SJCRH30 (cell line): ENCODE data around the gene WDR17. TPM values are rescaled to one million over a fixed set of nuclear protein-coding genes. Genes with fewer than 3 reads are reported as not detected.

ENCODE experiments used
- DNase-seq, 2 experiments: peaks; one replicate each; pipeline ENCODE4 v3.0.0-alpha.2; 2015 to 2020
- H3K27ac ChIP-seq: fragments of 250-450 bp; sonication (Bioruptor Pico); 2 replicates; pipeline ENCODE4 v1.5.1; 2020; ENCODE audit warnings: mild to moderate bottlenecking, moderate library complexity
- H3K27me3 ChIP-seq: fragments of 250-450 bp; sonication (Bioruptor Pico); 2 replicates; pipeline ENCODE4 v1.5.1; 2020; ENCODE audit warnings: mild to moderate bottlenecking, moderate library complexity
- H3K36me3 ChIP-seq: fragments of 250-450 bp; sonication (Bioruptor Pico); 2 replicates; pipeline ENCODE4 v1.5.1; 2020; ENCODE audit warnings: mild to moderate bottlenecking, moderate library complexity
- H3K4me1 ChIP-seq: fragments of 250-450 bp; sonication (Bioruptor Pico); 2 replicates; pipeline ENCODE4 v1.5.1; 2020; ENCODE audit warnings: mild to moderate bottlenecking, moderate library complexity
- H3K4me3 ChIP-seq: fragments of 250-450 bp; sonication (Bioruptor Pico); 2 replicates; pipeline ENCODE4 v1.5.1; 2020; ENCODE audit warnings: mild to moderate bottlenecking, moderate library complexity
- H3K9me3 ChIP-seq: fragments of 250-450 bp; sonication (Bioruptor Pico); replicated peaks from 2 replicates; pipeline ENCODE4 v1.5.1; 2020; ENCODE audit warnings: mild to moderate bottlenecking, moderate library complexity
- total RNA-seq: library from RNA; depleted of rRNA; stranded (reverse); fragments of >200 nt; shearing (Covaris generic); gene quantifications from 2 replicates; pipeline ENCODE4 v1.2.3, GENCODE V29; 2014

WDR17 gene
- total RNA-seq, 1 experiment from 2014 or later = 1.6 TPM

DNA sequence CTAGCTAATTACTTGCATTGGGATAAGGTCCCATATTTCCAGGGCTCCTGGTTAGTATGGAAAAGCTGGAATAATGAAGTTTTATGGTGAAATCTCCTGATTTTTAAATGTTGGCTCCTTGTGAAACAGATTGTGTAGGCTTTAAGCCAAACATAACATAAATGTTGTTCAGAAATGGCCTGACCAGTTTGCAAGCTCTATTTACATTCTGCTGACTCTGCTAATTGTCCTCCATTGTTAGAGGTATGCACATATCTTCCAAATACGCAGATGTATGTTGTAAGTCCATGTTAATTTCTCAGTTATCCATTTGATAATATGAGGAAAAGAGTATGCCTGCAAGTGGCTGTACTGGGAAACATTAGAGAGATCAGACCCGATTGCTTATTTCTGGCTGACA, 11.9 kb upstream of the WDR17 start:
- Histone ChIP-seq H3K9me3 (no peaks in the 10 kb centered on the region), H3K4me1 (no peaks in the 10 kb centered on the region), H3K27ac (no peak overlapping the region), H3K36me3 (no peaks in the 10 kb centered on the region), H3K4me3 (no peak overlapping the region), H3K27me3 (no peaks in the 10 kb centered on the region)
- DNase-seq = no peak

DNA sequence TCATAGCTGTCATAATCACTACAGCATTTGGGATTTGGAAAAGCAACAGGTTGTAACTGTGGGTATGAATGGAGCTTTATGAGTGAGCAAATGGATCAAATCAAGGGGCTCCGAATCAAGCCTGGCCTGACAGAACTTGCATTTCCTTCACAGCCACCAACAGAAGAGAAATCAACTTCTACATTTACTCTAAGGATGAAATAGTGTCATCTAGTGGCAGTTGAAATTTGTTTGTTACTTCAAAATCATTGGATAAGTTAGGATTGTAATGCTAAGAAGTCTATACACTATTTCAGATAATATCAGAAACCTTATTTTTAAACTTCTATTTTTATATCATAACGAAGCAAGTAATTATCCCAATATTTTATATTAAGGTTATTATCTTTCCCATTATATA, 10.7 kb upstream of the WDR17 start:
- no peak overlapping the region for H3K4me3 ChIP-seq
- no peaks in the 10 kb centered on the region for H3K4me1 ChIP-seq
- no peaks in the 10 kb centered on the region for H3K36me3 ChIP-seq
- H3K9me3 ChIP-seq = no peaks in the 10 kb centered on the region
- no peak for DNase-seq
- no peak overlapping the region for H3K27ac ChIP-seq
- H3K27me3 ChIP-seq = no peaks in the 10 kb centered on the region

DNA sequence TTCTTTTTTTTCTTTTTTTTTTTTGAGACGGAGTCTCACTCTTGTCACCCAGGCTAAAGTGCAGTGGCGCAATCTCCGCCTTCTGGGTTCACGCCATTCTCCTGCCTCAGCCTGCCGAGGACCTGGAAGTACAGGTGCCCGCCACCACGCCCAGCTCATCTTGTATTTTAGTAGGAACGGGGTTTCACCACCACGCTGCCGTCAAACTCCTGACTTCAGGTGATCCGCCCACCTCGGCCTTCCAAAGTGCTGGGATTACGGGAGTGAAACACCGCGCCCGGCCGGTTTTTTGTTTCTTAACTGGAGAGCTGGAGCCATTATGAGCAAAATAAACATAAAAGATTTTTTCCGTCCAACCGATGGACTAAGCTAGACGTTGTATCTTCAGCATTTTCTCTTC, 1.9 kb upstream of the WDR17 start:
- Histone ChIP-seq H3K4me1 (no peaks in the 10 kb centered on the region), H3K36me3 (no peaks in the 10 kb centered on the region), H3K27ac (no peak overlapping the region), H3K27me3 (no peaks in the 10 kb centered on the region), H3K4me3 (no peak overlapping the region), H3K9me3 (no peaks in the 10 kb centered on the region)
- DNase-seq = no peak

DNA sequence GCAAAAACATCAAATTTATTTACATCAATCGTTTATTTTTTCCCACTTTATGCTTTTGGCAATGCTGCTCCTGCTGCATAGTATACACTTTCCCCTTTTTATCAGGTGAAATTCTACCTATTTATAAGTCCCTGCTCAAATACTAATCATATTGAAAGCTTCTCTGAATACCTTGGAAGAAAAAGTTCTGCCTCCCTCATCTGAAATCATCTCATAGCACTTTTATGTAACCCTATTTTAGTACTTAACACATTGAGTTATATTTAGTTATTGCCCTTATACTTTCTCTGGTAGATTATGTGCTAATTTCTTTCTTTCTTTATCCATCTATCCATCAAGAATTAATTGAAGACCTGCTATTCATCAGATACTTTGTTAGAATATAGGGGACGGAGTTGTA, 1.1 kb upstream of the WDR17 start:
- H3K27ac ChIP-seq = no peak overlapping the region
- H3K36me3 ChIP-seq = no peaks in the 10 kb centered on the region
- no peaks in the 10 kb centered on the region for H3K9me3 ChIP-seq
- DNase-seq = no peak
- no peak overlapping the region for H3K4me3 ChIP-seq
- H3K4me1 ChIP-seq = no peaks in the 10 kb centered on the region
- no peaks in the 10 kb centered on the region for H3K27me3 ChIP-seq

DNA sequence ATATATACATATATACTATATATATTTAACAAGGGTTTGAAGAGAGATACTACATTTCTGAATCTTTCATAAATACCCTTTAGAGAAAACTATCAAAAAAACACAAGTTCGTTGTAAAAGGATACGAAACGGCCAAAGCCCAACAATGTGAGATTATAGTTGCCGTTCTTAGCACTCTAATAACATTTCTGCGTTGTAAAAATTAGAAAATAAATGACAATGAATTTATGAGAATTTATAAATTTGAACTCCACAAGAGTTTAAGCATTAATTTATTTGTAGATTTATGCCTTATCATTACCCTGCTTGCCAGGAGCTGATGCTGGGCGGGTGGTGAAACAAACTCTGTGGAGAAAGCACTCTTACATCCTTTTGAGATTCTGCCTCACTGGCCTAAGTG, 1.1 kb downstream of the WDR17 start:
- no peaks in the 10 kb centered on the region for H3K36me3 ChIP-seq
- DNase-seq = no peak
- no peaks in the 10 kb centered on the region for H3K27me3 ChIP-seq
- no peaks in the 10 kb centered on the region for H3K9me3 ChIP-seq
- H3K27ac ChIP-seq = no peak overlapping the region
- no peak overlapping the region for H3K4me3 ChIP-seq
- H3K4me1 ChIP-seq = no peaks in the 10 kb centered on the region

DNA sequence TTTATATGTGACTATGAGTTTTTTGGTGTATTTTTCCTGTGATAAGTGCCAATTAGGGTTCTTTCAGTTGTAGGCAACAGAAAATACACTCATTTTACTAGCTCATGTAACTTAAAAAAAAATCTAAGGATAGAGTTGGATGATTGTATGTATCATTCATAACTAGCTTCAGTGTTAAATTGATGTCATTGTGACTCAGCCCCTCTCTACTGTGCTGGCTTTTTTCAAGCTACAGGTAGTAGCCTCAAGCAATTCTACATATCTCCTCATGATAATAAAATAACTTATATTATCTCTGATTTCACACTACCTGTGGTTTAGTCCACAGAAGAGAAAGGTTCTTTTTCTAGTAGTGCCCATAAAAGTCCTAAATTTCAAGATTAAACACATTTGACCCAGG, 11.9 kb downstream of the WDR17 start:
- H3K27ac ChIP-seq = no peak overlapping the region
- no peaks in the 10 kb centered on the region for H3K4me1 ChIP-seq
- H3K36me3 ChIP-seq = no peaks in the 10 kb centered on the region
- no peak for DNase-seq
- no peaks in the 10 kb centered on the region for H3K9me3 ChIP-seq
- no peaks in the 10 kb centered on the region for H3K27me3 ChIP-seq
- no peak overlapping the region for H3K4me3 ChIP-seq

DNA sequence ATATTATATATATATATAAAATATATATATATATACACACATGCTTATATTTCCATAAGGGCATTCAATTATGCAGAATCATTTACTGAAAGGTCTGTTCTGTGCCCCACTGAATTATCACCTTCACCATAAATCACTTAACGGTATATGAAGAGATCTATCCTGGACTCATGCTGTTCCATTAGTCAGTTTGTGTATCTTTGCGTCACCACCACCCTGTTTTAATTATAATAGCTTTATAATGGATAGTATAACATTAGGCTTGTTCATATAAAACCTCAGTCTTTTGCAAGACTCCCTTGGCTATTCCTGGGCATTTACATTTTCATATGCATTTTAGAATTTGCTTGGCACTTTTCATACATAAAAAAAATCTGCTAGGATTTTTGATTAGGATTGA, 19.1 kb downstream of the WDR17 start:
- H3K4me1 ChIP-seq = no peaks in the 10 kb centered on the region
- H3K27me3 ChIP-seq = no peaks in the 10 kb centered on the region
- no peaks in the 10 kb centered on the region for H3K36me3 ChIP-seq
- no peak overlapping the region for H3K27ac ChIP-seq
- H3K4me3 ChIP-seq = no peak overlapping the region
- H3K9me3 ChIP-seq = no peaks in the 10 kb centered on the region
- no peak for DNase-seq

DNA sequence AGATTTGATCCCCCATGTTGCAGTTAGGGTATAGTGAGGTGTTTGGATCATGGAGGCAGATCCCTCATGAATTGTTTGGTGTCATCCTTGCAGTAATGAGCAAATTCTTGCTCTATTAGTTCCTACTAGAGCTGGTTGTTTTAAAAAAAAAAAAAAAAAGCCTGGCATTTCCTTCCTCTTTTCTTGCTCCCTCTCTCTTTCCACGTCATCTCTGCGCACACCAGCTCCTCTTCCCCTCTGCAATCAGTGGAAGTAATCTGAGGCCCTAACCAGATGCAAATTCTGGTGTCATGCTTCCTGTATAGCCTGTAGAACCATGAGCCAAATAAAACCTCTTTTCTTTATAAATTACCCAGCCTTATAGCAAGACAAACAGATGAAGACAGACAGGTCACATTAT, 24.5 kb downstream of the WDR17 start:
- Histone ChIP-seq H3K4me3 (no peak overlapping the region), H3K9me3 (no peaks in the 10 kb centered on the region), H3K27me3 (no peaks in the 10 kb centered on the region), H3K36me3 (no peaks in the 10 kb centered on the region), H3K27ac (no peak overlapping the region), H3K4me1 (no peaks in the 10 kb centered on the region)
- DNase-seq = no peak

DNA sequence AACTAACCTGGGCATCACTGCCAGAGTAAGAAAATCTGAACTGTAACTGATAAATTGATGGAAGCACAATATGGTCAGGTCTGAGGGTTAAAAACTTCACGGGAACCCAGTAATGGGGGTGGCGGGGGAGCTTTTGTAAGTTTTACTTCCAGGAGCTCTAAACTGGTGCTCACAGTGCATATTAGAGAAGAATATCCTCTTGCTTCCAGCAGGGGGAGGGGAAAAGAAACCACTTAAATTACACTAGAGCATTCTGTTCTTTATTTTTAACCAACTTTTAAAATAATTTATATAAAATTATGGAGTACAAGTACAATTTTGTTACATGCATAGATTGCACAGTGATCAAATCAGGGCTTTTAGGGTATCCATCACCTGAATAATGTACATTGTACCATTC, 33.7 kb downstream of the WDR17 start:
- no peak overlapping the region for H3K4me3 ChIP-seq

DNA sequence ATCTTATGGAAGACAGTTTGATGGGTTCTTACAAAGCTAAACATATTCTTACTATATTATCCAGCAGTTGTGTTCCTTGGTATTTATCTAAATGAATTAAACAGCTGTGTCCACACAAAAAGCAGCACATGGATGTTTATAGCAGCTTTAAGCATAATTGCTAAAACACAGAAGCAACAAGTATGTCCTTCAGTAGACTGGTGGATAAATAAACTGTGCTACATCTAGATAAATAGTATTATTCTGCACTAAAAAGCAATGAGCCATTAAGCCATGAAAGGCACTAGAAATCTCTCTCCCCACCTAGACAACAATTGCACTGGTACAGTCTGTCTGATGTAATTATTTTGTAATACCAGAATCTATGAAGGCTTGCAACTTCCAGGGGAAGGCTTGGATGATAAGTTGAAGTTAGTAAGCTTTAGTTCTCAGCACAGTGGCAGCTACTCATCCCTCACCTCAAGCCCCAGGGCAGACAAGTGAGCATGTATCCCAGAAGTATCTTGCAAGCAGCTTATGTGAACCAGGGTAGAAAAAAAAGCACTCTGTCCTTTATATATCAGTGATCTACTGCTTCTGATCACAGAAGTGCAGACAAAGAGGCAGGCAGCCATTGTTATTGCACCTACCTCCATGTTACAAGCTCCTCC, 36.9 kb downstream of the WDR17 start:
- no peaks in the 10 kb centered on the region for H3K9me3 ChIP-seq
- no peaks in the 10 kb centered on the region for H3K27me3 ChIP-seq
- peak in 1 of 2 experiments; percentile 1 for DNase-seq
- H3K4me1 ChIP-seq = no peaks in the 10 kb centered on the region
- no peak overlapping the region for H3K4me3 ChIP-seq
- no peaks in the 10 kb centered on the region for H3K36me3 ChIP-seq
- H3K27ac ChIP-seq = no peak overlapping the region

More for the DNA sequence above, 33.7 kb downstream of the WDR17 start:
- H3K9me3 ChIP-seq = no peaks in the 10 kb centered on the region
- H3K4me1 ChIP-seq = no peaks in the 10 kb centered on the region
- no peak overlapping the region for H3K27ac ChIP-seq
- no peaks in the 10 kb centered on the region for H3K36me3 ChIP-seq
- H3K27me3 ChIP-seq = no peaks in the 10 kb centered on the region
- DNase-seq = no peak

DNA sequence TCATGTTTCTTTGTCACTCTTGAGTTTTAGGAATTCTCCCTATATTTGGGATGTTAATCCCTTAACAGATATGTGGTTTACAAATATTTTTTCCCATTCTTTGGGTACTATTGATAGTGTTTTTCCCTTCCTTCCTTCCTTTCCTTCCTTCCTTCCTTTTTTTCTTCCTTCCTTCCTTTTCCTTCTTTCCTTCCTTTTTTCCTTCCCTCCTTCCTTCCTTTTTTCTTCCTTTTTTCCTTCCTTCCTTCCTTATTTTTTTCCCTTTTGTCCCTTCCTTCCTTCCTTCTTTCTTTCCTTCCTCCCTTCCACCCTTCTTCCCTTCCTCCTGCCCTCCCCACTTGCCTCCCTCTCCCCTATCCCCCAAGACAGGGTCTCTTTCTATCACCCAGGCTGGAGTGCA, 42.1 kb downstream of the WDR17 start:
- Histone ChIP-seq H3K27me3 (no peaks in the 10 kb centered on the region), H3K4me3 (no peak overlapping the region), H3K4me1 (no peaks in the 10 kb centered on the region), H3K36me3 (no peaks in the 10 kb centered on the region), H3K9me3 (no peaks in the 10 kb centered on the region), H3K27ac (no peak overlapping the region)
- no peak for DNase-seq

DNA sequence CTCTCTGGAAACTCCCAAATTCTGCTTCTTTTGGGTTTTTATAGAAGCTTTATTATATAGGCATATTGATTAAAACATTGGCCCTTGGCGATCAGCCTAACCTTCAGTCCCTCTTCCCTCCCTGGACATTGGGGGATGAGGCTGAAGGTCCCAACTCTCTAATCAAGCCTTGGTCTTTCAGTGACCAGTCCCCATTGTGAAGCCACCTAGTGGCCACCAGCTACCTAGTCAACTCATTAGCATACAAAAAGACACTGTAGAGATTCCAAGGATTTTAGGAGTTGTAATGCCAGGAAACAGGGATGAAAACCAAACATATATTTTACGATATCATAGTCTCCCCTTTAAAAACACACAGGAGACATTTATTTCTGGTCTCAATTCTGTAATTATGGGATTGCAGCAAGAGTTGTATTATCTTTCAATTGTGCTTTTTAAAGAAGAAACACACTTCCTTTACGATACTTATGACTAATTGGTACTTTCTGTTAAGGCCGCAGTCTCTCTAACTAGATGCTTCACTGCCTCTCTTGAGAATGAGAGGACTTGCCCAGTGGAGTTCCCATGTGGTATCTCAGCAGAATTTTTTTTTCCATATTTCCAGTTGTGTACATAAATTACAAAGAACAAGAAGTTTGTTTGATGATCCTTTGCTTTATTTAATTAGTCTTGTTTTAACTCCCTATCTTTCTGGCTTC, 58.2 kb downstream of the WDR17 start:
- no peaks in the 10 kb centered on the region for H3K36me3 ChIP-seq
- peak; percentile 4 to 31 for DNase-seq
- no peaks in the 10 kb centered on the region for H3K9me3 ChIP-seq
- H3K4me1 ChIP-seq = no peaks in the 10 kb centered on the region
- H3K4me3 ChIP-seq = no peak overlapping the region
- H3K27ac ChIP-seq = no peak overlapping the region
- no peaks in the 10 kb centered on the region for H3K27me3 ChIP-seq

DNA sequence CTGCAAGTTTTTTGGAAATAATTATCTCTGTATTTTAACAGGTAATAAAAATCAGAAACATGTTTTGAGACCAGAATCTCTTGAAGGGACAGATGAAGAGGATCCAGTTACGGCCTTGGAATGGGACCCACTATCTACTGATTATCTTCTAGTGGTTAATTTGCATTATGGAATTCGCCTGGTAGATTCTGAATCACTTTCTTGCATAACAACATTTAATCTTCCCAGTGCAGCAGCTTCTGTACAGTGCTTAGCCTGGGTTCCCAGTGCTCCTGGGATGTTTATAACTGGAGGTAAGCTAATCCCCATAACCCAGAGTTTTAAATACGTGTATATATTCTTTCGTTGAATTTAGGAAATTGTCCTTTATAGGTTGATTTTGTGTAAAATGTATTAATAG, 59.4 kb downstream of the WDR17 start:
- Histone ChIP-seq H3K4me1 (no peaks in the 10 kb centered on the region), H3K9me3 (no peaks in the 10 kb centered on the region), H3K4me3 (no peak overlapping the region), H3K27me3 (no peaks in the 10 kb centered on the region), H3K27ac (no peak overlapping the region), H3K36me3 (no peaks in the 10 kb centered on the region)
- DNase-seq = no peak

DNA sequence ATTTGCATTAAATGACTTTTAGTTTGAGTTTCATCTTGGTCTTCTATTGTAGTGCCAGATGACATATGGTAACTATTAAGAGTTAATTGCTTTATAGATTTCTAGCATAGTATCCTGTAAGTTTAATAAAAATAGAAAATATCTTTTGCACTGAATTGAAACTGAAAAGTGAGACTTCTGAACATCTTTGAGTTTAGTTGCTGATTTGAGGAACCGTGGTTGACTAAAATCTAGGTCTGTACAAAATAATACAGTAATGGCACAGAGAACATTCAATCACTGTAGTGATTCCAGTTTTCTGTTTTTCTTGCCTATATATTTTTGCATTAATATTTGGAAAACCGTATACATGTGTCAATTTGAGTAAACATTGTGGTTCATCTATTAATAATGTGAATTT, 69.0 kb downstream of the WDR17 start:
- no peak overlapping the region for H3K27ac ChIP-seq
- DNase-seq = no peak
- H3K36me3 ChIP-seq = no peaks in the 10 kb centered on the region
- no peaks in the 10 kb centered on the region for H3K27me3 ChIP-seq
- H3K9me3 ChIP-seq = no peaks in the 10 kb centered on the region
- H3K4me3 ChIP-seq = no peak overlapping the region
- H3K4me1 ChIP-seq = no peaks in the 10 kb centered on the region

DNA sequence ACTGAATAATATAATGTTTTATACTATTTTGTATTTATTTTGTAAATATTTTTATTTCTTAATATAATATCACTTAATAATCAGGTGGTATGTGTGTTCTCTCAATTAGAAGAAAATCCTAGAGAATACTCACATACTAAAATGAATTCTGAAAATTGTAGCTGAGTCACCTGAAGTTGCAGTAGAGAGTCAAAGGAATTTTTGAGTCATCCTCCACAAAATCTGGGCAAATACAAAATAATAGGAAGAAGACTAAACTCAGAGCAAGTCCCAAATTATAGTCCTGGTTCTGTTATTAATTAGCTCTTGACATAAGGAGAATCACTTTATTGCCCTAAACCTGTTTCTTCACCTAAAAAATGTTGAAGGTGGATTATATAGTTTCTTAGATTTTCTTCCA, 72.0 kb downstream of the WDR17 start:
- no peak for DNase-seq

DNA sequence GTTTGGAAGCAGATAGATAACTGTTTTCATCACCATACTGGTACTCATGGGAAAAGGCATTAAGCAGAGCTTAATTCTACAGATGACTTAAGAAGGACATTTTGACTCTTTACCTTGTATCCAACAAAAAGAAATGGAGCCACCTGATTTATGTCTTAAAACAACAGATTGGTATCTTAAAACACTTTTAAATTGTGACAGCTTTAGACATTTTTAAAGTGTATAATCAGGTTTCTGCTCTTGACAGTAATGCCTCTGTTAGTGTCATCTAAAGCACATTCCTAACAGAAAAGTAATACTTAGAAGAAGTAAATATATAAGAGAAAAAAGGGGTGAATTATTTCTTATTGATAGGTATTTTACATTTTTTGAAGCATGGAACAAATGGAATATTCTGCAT, 73.9 kb downstream of the WDR17 start:
- Histone ChIP-seq H3K27ac (no peak overlapping the region), H3K4me1 (no peaks in the 10 kb centered on the region), H3K36me3 (no peaks in the 10 kb centered on the region), H3K9me3 (no peaks in the 10 kb centered on the region), H3K27me3 (no peaks in the 10 kb centered on the region), H3K4me3 (no peak overlapping the region)
- DNase-seq = no peak

More for the DNA sequence above, 72.0 kb downstream of the WDR17 start:
- no peaks in the 10 kb centered on the region for H3K36me3 ChIP-seq
- H3K27me3 ChIP-seq = no peaks in the 10 kb centered on the region
- H3K4me1 ChIP-seq = no peaks in the 10 kb centered on the region
- no peak overlapping the region for H3K27ac ChIP-seq
- H3K4me3 ChIP-seq = no peak overlapping the region
- H3K9me3 ChIP-seq = no peaks in the 10 kb centered on the region
